A549 (cell line): Measurements from ENCODE around the gene HSPB1.

ENCODE experiments used
- EP300 ChIP-seq, 2 experiments: fragments of >200 bp; sonication (Bioruptor Twin); formaldehyde crosslinking; IDR thresholded peaks; 2 replicates in 1 of 2; 3 replicates in 1 of 2; pipeline ENCODE4 v1.6.1; 2016 to 2017
- GATA3 ChIP-seq: IDR thresholded peaks from 2 replicates; pipeline ENCODE4 v1.6.1; 2012; ENCODE audit warnings: borderline replicate concordance
- JUNB ChIP-seq: fragments of >200 bp; sonication (Bioruptor Twin); formaldehyde crosslinking; IDR thresholded peaks from 2 replicates; pipeline ENCODE4 v1.6.1; 2016
- MAFK ChIP-seq: fragments of 450-650 bp; IDR thresholded peaks from 2 replicates; pipeline ENCODE4 v1.6.1; 2014; ENCODE audit not compliant: partially characterized antibody
- PHF8 ChIP-seq: fragments of 200-600 bp; sonication (generic); IDR thresholded peaks from 2 replicates; pipeline ENCODE4 v1.6.1; 2016; ENCODE audit warnings: low read depth, mild to moderate bottlenecking, antibody characterized with exemption, moderate library complexity, borderline replicate concordance
- POLR2A ChIP-seq: IDR thresholded peaks from 2 replicates; pipeline ENCODE4 v1.6.1; 2012; ENCODE audit warnings: mild to moderate bottlenecking, low read length
- RAD21 ChIP-seq, 2 experiments: fragments of >200 bp in 1 of 2; sonication (Bioruptor Twin) in 1 of 2; formaldehyde crosslinking in 1 of 2; IDR thresholded peaks in 1 of 2; conservative IDR thresholded peaks in 1 of 2; 2 replicates in 1 of 2; 3 replicates in 1 of 2; pipeline ENCODE4 v1.6.1; 2012 to 2018; ENCODE audit warnings: inconsistent platforms in 1 of 2
- RARB ChIP-seq: fragments of 250-450 bp; sonication (Bioruptor Pico); IDR thresholded peaks from 2 replicates; pipeline ENCODE4 v1.8.0; 2021; ENCODE audit warnings: mild to moderate bottlenecking, moderate library complexity
- RCOR1 ChIP-seq: fragments of 150-350 bp; IDR thresholded peaks from 2 replicates; pipeline ENCODE4 v1.6.1; 2014; ENCODE audit warnings: antibody characterized with exemption, low read length, low read depth
- TF ChIP-seq, protein P1 (sequence below): fragments of >200 bp; sonication (Bioruptor Twin); formaldehyde crosslinking; IDR thresholded peaks from 3 replicates; pipeline ENCODE4 v1.5.1; 2016
- TF ChIP-seq, protein P2 (sequence below): fragments of 200-600 bp; sonication (generic); IDR thresholded peaks from 2 replicates; pipeline ENCODE4 v1.6.1; 2016; ENCODE audit warnings: antibody characterized with exemption, mild to moderate bottlenecking, moderate library complexity
- TF ChIP-seq, protein P3 (sequence below): fragments of 450-650 bp; IDR thresholded peaks from 2 replicates; pipeline ENCODE4 v1.6.1; 2014; ENCODE audit warnings: antibody characterized with exemption

- TF ChIP-seq POLR2A = no peak
- no peak for TF ChIP-seq EP300 (IDR thresholded peaks at IDR 0.05)
- TF ChIP-seq, protein P1, sequence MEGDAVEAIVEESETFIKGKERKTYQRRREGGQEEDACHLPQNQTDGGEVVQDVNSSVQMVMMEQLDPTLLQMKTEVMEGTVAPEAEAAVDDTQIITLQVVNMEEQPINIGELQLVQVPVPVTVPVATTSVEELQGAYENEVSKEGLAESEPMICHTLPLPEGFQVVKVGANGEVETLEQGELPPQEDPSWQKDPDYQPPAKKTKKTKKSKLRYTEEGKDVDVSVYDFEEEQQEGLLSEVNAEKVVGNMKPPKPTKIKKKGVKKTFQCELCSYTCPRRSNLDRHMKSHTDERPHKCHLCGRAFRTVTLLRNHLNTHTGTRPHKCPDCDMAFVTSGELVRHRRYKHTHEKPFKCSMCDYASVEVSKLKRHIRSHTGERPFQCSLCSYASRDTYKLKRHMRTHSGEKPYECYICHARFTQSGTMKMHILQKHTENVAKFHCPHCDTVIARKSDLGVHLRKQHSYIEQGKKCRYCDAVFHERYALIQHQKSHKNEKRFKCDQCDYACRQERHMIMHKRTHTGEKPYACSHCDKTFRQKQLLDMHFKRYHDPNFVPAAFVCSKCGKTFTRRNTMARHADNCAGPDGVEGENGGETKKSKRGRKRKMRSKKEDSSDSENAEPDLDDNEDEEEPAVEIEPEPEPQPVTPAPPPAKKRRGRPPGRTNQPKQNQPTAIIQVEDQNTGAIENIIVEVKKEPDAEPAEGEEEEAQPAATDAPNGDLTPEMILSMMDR = no peak
- no peak for TF ChIP-seq JUNB
- no peak for TF ChIP-seq MAFK
- TF ChIP-seq, protein P2, sequence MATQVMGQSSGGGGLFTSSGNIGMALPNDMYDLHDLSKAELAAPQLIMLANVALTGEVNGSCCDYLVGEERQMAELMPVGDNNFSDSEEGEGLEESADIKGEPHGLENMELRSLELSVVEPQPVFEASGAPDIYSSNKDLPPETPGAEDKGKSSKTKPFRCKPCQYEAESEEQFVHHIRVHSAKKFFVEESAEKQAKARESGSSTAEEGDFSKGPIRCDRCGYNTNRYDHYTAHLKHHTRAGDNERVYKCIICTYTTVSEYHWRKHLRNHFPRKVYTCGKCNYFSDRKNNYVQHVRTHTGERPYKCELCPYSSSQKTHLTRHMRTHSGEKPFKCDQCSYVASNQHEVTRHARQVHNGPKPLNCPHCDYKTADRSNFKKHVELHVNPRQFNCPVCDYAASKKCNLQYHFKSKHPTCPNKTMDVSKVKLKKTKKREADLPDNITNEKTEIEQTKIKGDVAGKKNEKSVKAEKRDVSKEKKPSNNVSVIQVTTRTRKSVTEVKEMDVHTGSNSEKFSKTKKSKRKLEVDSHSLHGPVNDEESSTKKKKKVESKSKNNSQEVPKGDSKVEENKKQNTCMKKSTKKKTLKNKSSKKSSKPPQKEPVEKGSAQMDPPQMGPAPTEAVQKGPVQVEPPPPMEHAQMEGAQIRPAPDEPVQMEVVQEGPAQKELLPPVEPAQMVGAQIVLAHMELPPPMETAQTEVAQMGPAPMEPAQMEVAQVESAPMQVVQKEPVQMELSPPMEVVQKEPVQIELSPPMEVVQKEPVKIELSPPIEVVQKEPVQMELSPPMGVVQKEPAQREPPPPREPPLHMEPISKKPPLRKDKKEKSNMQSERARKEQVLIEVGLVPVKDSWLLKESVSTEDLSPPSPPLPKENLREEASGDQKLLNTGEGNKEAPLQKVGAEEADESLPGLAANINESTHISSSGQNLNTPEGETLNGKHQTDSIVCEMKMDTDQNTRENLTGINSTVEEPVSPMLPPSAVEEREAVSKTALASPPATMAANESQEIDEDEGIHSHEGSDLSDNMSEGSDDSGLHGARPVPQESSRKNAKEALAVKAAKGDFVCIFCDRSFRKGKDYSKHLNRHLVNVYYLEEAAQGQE = no peak
- TF ChIP-seq RCOR1 = no peak
- TF ChIP-seq PHF8 = no peak
- TF ChIP-seq GATA3 = no peak
- TF ChIP-seq RAD21 (conservative IDR thresholded peaks at IDR 0.05 in 1 of 2, IDR thresholded peaks at IDR 0.05 in 1 of 2) = no peak
- no peak for TF ChIP-seq RARB
- TF ChIP-seq, protein P3, sequence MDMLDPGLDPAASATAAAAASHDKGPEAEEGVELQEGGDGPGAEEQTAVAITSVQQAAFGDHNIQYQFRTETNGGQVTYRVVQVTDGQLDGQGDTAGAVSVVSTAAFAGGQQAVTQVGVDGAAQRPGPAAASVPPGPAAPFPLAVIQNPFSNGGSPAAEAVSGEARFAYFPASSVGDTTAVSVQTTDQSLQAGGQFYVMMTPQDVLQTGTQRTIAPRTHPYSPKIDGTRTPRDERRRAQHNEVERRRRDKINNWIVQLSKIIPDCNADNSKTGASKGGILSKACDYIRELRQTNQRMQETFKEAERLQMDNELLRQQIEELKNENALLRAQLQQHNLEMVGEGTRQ = no peak
Measured at GRCh38 chr7:76349313-76349885, 46.9 kb downstream of the HSPB1 start.
